Activated CD4-positive, alpha-beta T cell treated with anti-CD3 and anti-CD28 coated beads, Interleukin-2, Interleukin-6, amounts not matched to agents 100 ng/mL and 50 ng/mL, durations not matched to agents 16 hours and 8 hours (primary cell): ENCODE results near the gene DNASE1L3.
"Not testable (repeated sequence)": the region's sequence is repeated elsewhere in the genome, so short reads cannot be mapped to it uniquely, and the experiment has no call there.

Experiments
- DNase-seq: peaks from one replicate; pipeline ENCODE4 v3.0.0-alpha.2; 2020

DNASE1L3 gene

GRCh38 chr3:58210761-58211460, at the start of gene DNASE1L3:
Gene DNASE1L3 (minus strand): TSS chr3:58210972. CDS start chr3:58210906, 66 bp downstream.
- DNase-seq, result no peak

GRCh38 chr3:58260261-58260731, 49.5 kb upstream of the DNASE1L3 start:
- DNase-seq, result peak; percentile 53

- no peak for DNase-seq
Measured at GRCh38 chr3:58258392-58259055, 47.8 kb upstream of the DNASE1L3 start.

- DNase-seq, result no peak
Measured at GRCh38 chr3:58256511-58256910, 45.7 kb upstream of the DNASE1L3 start.

GRCh38 chr3:58256061-58256460, 45.3 kb upstream of the DNASE1L3 start:
- DNase-seq, result no peak

GRCh38 chr3:58254144-58254543, 43.4 kb upstream of the DNASE1L3 start:
- DNase-seq, result no peak

- no peak for DNase-seq
Measured at GRCh38 chr3:58251631-58252035, 40.9 kb upstream of the DNASE1L3 start.

- no peak for DNase-seq
Measured at GRCh38 chr3:58250093-58250707, 39.4 kb upstream of the DNASE1L3 start.

GRCh38 chr3:58249358-58250092, 38.8 kb upstream of the DNASE1L3 start:
- DNase-seq, result no peak

GRCh38 chr3:58246148-58247047, 35.6 kb upstream of the DNASE1L3 start:
- DNase-seq, result no peak

GRCh38 chr3:58243976-58244585, 33.3 kb upstream of the DNASE1L3 start:
- no peak for DNase-seq

- not testable (repeated sequence) for DNase-seq
Measured at GRCh38 chr3:58242860-58243259, 32.1 kb upstream of the DNASE1L3 start.

- no peak for DNase-seq
Measured at GRCh38 chr3:58242340-58242739, 31.6 kb upstream of the DNASE1L3 start.

- no peak for DNase-seq
Measured at GRCh38 chr3:58241306-58242044, 30.7 kb upstream of the DNASE1L3 start.

GRCh38 chr3:58238830-58239229, 28.1 kb upstream of the DNASE1L3 start:
- DNase-seq, result no peak

GRCh38 chr3:58237941-58238681, 27.3 kb upstream of the DNASE1L3 start:
- peak; percentile 37 for DNase-seq

- peak; percentile 85 for DNase-seq
Measured at GRCh38 chr3:58237238-58237940, 26.6 kb upstream of the DNASE1L3 start, which contains the start of gene ABHD6. Gene ABHD6 (plus strand): TSS chr3:58237792. CDS start chr3:58256587, 18,795 bp downstream.

GRCh38 chr3:58236527-58237237, 25.9 kb upstream of the DNASE1L3 start:
- DNase-seq, result no peak

- no peak for DNase-seq
Measured at GRCh38 chr3:58235970-58236369, 25.2 kb upstream of the DNASE1L3 start.
